GM12801 (cell line): ENCODE results near the gene TMSB4X.

ENCODE experiments used
- CTCF ChIP-seq: IDR thresholded peaks from one replicate; pipeline ENCODE4 v1.5.1; 2011; ENCODE audit warnings: control low read depth; ENCODE audit not compliant: insufficient read length; ENCODE audit errors: extremely low read depth

Gene TMSB4X

GRCh38 chrX:12958461-12958860, 16.4 kb upstream of the TMSB4X start:
- no peak for TF ChIP-seq CTCF

GRCh38 chrX:12961196-12961718, 13.7 kb upstream of the TMSB4X start:
- TF ChIP-seq CTCF = no peak

- no peak for TF ChIP-seq CTCF
Observed at GRCh38 chrX:12962041-12962504, 12.8 kb upstream of the TMSB4X start.

GRCh38 chrX:12965131-12965940, 9.6 kb upstream of the TMSB4X start:
- TF ChIP-seq CTCF = no peak

GRCh38 chrX:12966151-12966550, 8.8 kb upstream of the TMSB4X start:
- TF ChIP-seq CTCF = no peak

- TF ChIP-seq CTCF = no peak
Observed at GRCh38 chrX:12967711-12968465, 7.0 kb upstream of the TMSB4X start.

- TF ChIP-seq CTCF = no peak
Observed at GRCh38 chrX:12970691-12971202, 4.2 kb upstream of the TMSB4X start.
